ENCODE data around the gene RNF149. TPM values are rescaled to one million over a fixed set of nuclear protein-coding genes. Genes with fewer than 3 reads are reported as not detected.
A peak's percentile ranks its signal among the peaks of the same experiment; 100 is the strongest.

RNF149 gene
- total RNA-seq, 1 experiment from 2014 or later, result 40.2 TPM

DNA sequence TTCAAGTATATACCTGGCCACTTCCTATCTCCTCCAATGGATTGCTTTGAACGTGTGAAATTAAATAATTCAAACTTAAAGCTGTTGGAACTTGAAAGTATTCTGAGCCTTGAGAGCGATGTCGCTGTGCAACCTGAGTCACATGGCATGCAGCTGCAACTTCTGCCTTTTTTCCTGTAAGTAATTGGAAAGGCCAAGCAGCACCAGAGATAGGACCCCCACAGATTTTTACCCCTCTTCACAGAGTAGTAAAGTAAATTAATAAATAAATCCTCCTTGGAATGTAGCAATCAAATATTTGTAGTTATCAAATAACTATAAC, 3.2 kb upstream of the RNF149 start (continued):
- TF ChIP-seq, protein P1, sequence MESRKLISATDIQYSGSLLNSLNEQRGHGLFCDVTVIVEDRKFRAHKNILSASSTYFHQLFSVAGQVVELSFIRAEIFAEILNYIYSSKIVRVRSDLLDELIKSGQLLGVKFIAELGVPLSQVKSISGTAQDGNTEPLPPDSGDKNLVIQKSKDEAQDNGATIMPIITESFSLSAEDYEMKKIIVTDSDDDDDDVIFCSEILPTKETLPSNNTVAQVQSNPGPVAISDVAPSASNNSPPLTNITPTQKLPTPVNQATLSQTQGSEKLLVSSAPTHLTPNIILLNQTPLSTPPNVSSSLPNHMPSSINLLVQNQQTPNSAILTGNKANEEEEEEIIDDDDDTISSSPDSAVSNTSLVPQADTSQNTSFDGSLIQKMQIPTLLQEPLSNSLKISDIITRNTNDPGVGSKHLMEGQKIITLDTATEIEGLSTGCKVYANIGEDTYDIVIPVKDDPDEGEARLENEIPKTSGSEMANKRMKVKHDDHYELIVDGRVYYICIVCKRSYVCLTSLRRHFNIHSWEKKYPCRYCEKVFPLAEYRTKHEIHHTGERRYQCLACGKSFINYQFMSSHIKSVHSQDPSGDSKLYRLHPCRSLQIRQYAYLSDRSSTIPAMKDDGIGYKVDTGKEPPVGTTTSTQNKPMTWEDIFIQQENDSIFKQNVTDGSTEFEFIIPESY (IDR thresholded peaks at IDR 0.05; ENCODE audit: extremely low read depth, insufficient replicate concordance, low read length), result no peak
- TF ChIP-seq POLR2AphosphoS5 (IDR thresholded peaks at IDR 0.05; ENCODE audit: low read depth, low read length), result no peak

DNA sequence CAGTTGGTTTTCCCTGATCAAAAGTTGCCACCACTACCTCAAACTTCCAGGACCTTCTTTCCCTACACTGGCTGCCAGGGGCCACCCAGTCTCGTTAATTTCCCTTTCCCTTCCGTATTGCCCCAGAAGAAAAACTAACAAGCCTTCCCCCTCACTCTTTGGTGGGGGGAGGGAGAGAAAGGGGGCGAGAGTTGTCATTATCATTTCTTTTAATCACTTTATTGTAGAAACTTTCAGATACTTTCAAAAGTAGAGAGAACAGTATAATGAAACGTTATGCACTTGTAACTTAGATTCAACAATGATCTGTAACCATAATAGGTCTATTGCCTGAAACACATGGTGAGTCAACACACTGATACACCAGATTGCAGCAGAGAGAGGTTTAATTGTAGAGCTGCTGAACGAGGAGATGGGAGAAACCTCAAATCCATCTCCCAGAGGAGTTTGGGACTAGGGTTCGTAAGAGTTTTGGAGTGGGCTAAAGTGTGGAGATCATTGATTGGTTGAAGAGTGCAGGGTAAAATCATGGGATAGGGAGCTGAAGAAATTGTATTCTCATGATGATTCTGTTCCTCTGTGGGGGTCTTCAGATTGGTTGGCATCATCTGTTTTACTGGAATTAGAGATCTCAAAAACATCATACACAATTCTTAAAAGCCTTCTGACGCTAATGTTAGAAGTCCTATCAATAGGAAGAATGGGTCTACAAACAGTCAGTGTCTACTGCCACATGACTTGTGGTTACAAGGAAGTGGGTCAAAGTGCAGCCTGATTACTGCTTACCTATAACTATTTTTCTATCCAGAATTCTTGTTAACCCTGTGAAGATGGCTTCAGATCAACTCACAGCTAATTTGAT, 2.6 kb upstream of the RNF149 start:
- peak overlapping the region; percentile 31 for H2AFZ ChIP-seq (ENCODE audit: low read depth, low read length, poor library complexity, severe bottlenecking)
- H4K20me1 ChIP-seq (ENCODE audit: insufficient read depth), result peaks cover 3% of the 10 kb centered on the region; the same call in 1 of the 2 replicates
- POLR2A ChIA-PET, result no interaction called here
- no TSS peak for BruUV-seq (replicated peaks)
- peaks cover 15 to 37% of the 10 kb centered on the region in 2 experiments; a peak in 3 of 4 replicates for H3K4me1 ChIP-seq (ENCODE audit: control insufficient read depth in 1 of 2, insufficient read depth in 2 of 2, low read length in 2 of 2)
- peaks cover 24% of the 10 kb centered on the region for H3K79me2 ChIP-seq (ENCODE audit: insufficient read depth, low read length)
- CTCF ChIA-PET, result interaction anchor here (0.9 to 2.6 kb wide), 2 partner anchors 31 kb away, joined by 3 to 12 read pairs; no protein-coding TSS in a partner anchor
- intact Hi-C loops (cut with micrococcal nuclease), result no loop called here
- no peak for TF ChIP-seq TCF7L2 (IDR thresholded peaks at IDR 0.05; ENCODE audit: borderline replicate concordance, extremely low read depth, insufficient read depth, insufficient read length)
- TF ChIP-seq SP1 (IDR thresholded peaks at IDR 0.05; ENCODE audit: low read depth), result no peak
- no peak for TF ChIP-seq FOSL1 (IDR thresholded peaks at IDR 0.05; ENCODE audit: low read depth)
- no peak for TF ChIP-seq RAD21 (IDR thresholded peaks at IDR 0.05; ENCODE audit: low read depth)
- TF ChIP-seq, protein P2, sequence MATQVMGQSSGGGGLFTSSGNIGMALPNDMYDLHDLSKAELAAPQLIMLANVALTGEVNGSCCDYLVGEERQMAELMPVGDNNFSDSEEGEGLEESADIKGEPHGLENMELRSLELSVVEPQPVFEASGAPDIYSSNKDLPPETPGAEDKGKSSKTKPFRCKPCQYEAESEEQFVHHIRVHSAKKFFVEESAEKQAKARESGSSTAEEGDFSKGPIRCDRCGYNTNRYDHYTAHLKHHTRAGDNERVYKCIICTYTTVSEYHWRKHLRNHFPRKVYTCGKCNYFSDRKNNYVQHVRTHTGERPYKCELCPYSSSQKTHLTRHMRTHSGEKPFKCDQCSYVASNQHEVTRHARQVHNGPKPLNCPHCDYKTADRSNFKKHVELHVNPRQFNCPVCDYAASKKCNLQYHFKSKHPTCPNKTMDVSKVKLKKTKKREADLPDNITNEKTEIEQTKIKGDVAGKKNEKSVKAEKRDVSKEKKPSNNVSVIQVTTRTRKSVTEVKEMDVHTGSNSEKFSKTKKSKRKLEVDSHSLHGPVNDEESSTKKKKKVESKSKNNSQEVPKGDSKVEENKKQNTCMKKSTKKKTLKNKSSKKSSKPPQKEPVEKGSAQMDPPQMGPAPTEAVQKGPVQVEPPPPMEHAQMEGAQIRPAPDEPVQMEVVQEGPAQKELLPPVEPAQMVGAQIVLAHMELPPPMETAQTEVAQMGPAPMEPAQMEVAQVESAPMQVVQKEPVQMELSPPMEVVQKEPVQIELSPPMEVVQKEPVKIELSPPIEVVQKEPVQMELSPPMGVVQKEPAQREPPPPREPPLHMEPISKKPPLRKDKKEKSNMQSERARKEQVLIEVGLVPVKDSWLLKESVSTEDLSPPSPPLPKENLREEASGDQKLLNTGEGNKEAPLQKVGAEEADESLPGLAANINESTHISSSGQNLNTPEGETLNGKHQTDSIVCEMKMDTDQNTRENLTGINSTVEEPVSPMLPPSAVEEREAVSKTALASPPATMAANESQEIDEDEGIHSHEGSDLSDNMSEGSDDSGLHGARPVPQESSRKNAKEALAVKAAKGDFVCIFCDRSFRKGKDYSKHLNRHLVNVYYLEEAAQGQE (IDR thresholded peaks at IDR 0.05; ENCODE audit: low read depth), result no peak
- TF ChIP-seq, protein P3, sequence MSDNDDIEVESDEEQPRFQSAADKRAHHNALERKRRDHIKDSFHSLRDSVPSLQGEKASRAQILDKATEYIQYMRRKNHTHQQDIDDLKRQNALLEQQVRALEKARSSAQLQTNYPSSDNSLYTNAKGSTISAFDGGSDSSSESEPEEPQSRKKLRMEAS (IDR thresholded peaks at IDR 0.05), result no peak
- no peak for TF ChIP-seq CEBPB (IDR thresholded peaks at IDR 0.05; ENCODE audit: low read depth)
- no peak for TF ChIP-seq ELF1 (IDR thresholded peaks at IDR 0.05; ENCODE audit: borderline replicate concordance, low read depth)
- TF ChIP-seq, protein P4, sequence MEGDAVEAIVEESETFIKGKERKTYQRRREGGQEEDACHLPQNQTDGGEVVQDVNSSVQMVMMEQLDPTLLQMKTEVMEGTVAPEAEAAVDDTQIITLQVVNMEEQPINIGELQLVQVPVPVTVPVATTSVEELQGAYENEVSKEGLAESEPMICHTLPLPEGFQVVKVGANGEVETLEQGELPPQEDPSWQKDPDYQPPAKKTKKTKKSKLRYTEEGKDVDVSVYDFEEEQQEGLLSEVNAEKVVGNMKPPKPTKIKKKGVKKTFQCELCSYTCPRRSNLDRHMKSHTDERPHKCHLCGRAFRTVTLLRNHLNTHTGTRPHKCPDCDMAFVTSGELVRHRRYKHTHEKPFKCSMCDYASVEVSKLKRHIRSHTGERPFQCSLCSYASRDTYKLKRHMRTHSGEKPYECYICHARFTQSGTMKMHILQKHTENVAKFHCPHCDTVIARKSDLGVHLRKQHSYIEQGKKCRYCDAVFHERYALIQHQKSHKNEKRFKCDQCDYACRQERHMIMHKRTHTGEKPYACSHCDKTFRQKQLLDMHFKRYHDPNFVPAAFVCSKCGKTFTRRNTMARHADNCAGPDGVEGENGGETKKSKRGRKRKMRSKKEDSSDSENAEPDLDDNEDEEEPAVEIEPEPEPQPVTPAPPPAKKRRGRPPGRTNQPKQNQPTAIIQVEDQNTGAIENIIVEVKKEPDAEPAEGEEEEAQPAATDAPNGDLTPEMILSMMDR (IDR thresholded peaks at IDR 0.05 in 2 of 3, conservative IDR thresholded peaks at IDR 0.05 in 1 of 3; ENCODE audit: borderline replicate concordance in 1 of 3, insufficient read depth in 1 of 3, low read depth in 2 of 3, low read length in 2 of 3), result no peak
- no peak for TF ChIP-seq ZFX (IDR thresholded peaks at IDR 0.05)
- TF ChIP-seq ZNF274 (IDR thresholded peaks at IDR 0.05; ENCODE audit: low read depth, low read length), result no peak
- H3K4me2 ChIP-seq (ENCODE audit: low read length), result no peak overlapping the region
- no peak for DNase-seq (ENCODE audit: low read depth, low spot score)
- H3K36me3 ChIP-seq (ENCODE audit: control insufficient read depth in 1 of 2, insufficient read depth in 2 of 2, low read length in 2 of 2), result no peaks in the 10 kb centered on the region
- H3K9me3 ChIP-seq (ENCODE audit: control insufficient read depth in 1 of 2, insufficient read depth in 1 of 2, low read depth in 1 of 2, low read length in 2 of 2), result no peaks in the 10 kb centered on the region
- no peaks in the 10 kb centered on the region for H3K27me3 ChIP-seq (ENCODE audit: insufficient read depth, low read length)
- ATAC-seq, result no peak
- H3K4me3 ChIP-seq (replicated peaks in 1 of 2; ENCODE audit: low read depth in 1 of 2, low read length in 2 of 2), result no peak overlapping the region
- H3K9me2 ChIP-seq (ENCODE audit: insufficient read depth), result no peaks in the 10 kb centered on the region
- no peak overlapping the region for H3K27ac ChIP-seq (ENCODE audit: low read depth, low read length)
- no peak overlapping the region for H3K9ac ChIP-seq (ENCODE audit: low read length)
- RAD21 ChIA-PET (ENCODE audit: low non-redundant PET in 1 of 2, low total read pairs in 2 of 2, uncharacterized antibody in 2 of 2, unreplicated experiment in 2 of 2), result no interaction called here

Data from HCT116 (cell line).